Measurements from ENCODE around the gene HOXC11.

DNA sequence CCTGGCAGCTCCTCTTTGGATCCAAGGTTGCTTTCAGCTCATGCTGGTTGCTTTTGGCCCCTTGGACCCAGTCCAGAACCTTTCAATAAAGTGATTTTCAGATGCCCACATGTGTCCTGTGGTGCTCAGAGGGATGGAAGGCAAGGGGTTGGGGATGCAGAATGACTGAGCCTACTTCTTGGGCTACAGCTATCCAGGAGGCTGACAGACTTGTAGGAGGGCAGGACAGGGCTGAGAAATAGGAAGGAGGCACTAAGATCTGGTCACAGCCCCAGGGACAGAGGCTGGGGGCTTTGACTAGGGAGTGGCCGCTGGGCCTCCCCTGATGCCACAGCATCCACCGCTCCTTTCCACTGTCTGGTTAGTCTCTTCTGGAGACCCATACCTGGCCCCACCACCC lies 1.2 kb upstream of the HOXC11 start:
- TF ChIP-seq, protein P1, sequence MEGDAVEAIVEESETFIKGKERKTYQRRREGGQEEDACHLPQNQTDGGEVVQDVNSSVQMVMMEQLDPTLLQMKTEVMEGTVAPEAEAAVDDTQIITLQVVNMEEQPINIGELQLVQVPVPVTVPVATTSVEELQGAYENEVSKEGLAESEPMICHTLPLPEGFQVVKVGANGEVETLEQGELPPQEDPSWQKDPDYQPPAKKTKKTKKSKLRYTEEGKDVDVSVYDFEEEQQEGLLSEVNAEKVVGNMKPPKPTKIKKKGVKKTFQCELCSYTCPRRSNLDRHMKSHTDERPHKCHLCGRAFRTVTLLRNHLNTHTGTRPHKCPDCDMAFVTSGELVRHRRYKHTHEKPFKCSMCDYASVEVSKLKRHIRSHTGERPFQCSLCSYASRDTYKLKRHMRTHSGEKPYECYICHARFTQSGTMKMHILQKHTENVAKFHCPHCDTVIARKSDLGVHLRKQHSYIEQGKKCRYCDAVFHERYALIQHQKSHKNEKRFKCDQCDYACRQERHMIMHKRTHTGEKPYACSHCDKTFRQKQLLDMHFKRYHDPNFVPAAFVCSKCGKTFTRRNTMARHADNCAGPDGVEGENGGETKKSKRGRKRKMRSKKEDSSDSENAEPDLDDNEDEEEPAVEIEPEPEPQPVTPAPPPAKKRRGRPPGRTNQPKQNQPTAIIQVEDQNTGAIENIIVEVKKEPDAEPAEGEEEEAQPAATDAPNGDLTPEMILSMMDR (conservative IDR thresholded peaks at IDR 0.05): no peak
- TF ChIP-seq EZH2 (IDR thresholded peaks at IDR 0.05; ENCODE audit: low read depth): no peak
